ENCODE measurements around the gene BOD1L1.

Gene BOD1L1

GRCh38 chr4:13601848-13602247, 25.7 kb downstream of the BOD1L1 start:
- TF ChIP-seq CTCF (IDR thresholded peaks at IDR 0.05; ENCODE audit: low read length, missing control alignments): no peak
- DNase-seq (ENCODE audit: low read depth): no peak
- H3K4me3 ChIP-seq (replicated peaks; ENCODE audit: low read depth, low read length): no peak overlapping the region

GRCh38 chr4:13601048-13601447, 26.5 kb downstream of the BOD1L1 start:
- no peak for DNase-seq (ENCODE audit: low read depth)
- H3K4me3 ChIP-seq (replicated peaks; ENCODE audit: low read depth, low read length): no peak overlapping the region
- TF ChIP-seq CTCF (IDR thresholded peaks at IDR 0.05; ENCODE audit: low read length, missing control alignments): no peak

- TF ChIP-seq CTCF (IDR thresholded peaks at IDR 0.05; ENCODE audit: low read length, missing control alignments): peak; percentile 31
- no peak overlapping the region for H3K4me3 ChIP-seq (replicated peaks; ENCODE audit: low read depth, low read length)
- DNase-seq (ENCODE audit: low read depth): no peak
These were observed 28.4 kb downstream of the BOD1L1 start for GRCh38 chr4:13599159-13599558.

GRCh38 chr4:13597604-13598003, 29.9 kb downstream of the BOD1L1 start:
- no peak overlapping the region for H3K4me3 ChIP-seq (replicated peaks; ENCODE audit: low read depth, low read length)
- no peak for TF ChIP-seq CTCF (IDR thresholded peaks at IDR 0.05; ENCODE audit: low read length, missing control alignments)
- DNase-seq (ENCODE audit: low read depth): peak; percentile 5

GRCh38 chr4:13597141-13597540, 30.4 kb downstream of the BOD1L1 start:
- no peak for DNase-seq (ENCODE audit: low read depth)
- H3K4me3 ChIP-seq (replicated peaks; ENCODE audit: low read depth, low read length): no peak overlapping the region
- no peak for TF ChIP-seq CTCF (IDR thresholded peaks at IDR 0.05; ENCODE audit: low read length, missing control alignments)

GRCh38 chr4:13592220-13592619, 35.3 kb downstream of the BOD1L1 start:
- DNase-seq (ENCODE audit: low read depth): no peak
- no peak for TF ChIP-seq CTCF (IDR thresholded peaks at IDR 0.05; ENCODE audit: low read length, missing control alignments)
- H3K4me3 ChIP-seq (replicated peaks; ENCODE audit: low read depth, low read length): no peak overlapping the region

GRCh38 chr4:13590766-13591165, 36.8 kb downstream of the BOD1L1 start:
- TF ChIP-seq CTCF (IDR thresholded peaks at IDR 0.05; ENCODE audit: low read length, missing control alignments): no peak
- no peak overlapping the region for H3K4me3 ChIP-seq (replicated peaks; ENCODE audit: low read depth, low read length)
- DNase-seq (ENCODE audit: low read depth): no peak

Data from fibroblast of pulmonary artery (primary cell).